GM04503 (cell line): Measurements from ENCODE around the gene ADSS1.

ENCODE experiments used
- DNase-seq: peaks from one replicate; pipeline ENCODE4 v3.0.0-alpha.2; 2012; ENCODE audit warnings: low read depth

The ADSS1 gene

GRCh38 chr14:104751539-104752422 lies 27.8 kb downstream of the ADSS1 start:
- no peak for DNase-seq

GRCh38 chr14:104752423-104752734 lies 28.4 kb downstream of the ADSS1 start:
- no peak for DNase-seq

GRCh38 chr14:104752735-104753527 lies 28.9 kb downstream of the ADSS1 start, which contains the start of gene SIVA1:
SIVA1 (plus strand) TSS chr14:104753147; CDS start chr14:104753202, 55 bp downstream.
- DNase-seq: peak; percentile 92

GRCh38 chr14:104753528-104754212 lies 29.6 kb downstream of the ADSS1 start:
- no peak for DNase-seq

- DNase-seq: no peak
These were observed 30.3 kb downstream of the ADSS1 start for GRCh38 chr14:104754213-104754851.

GRCh38 chr14:104755621-104756020 lies 31.6 kb downstream of the ADSS1 start:
- no peak for DNase-seq

- DNase-seq: no peak
These were observed 32.6 kb downstream of the ADSS1 start for GRCh38 chr14:104756477-104757237.

- no peak for DNase-seq
These were observed 33.2 kb downstream of the ADSS1 start for GRCh38 chr14:104757238-104757585.

- no peak for DNase-seq
These were observed 33.8 kb downstream of the ADSS1 start for GRCh38 chr14:104757681-104758392.

GRCh38 chr14:104758981-104759969 lies 35.2 kb downstream of the ADSS1 start:
- DNase-seq: no peak

GRCh38 chr14:104765517-104765916 lies 41.5 kb downstream of the ADSS1 start:
- no peak for DNase-seq

GRCh38 chr14:104766256-104766862 lies 42.3 kb downstream of the ADSS1 start:
- no peak for DNase-seq

GRCh38 chr14:104766863-104767633 lies 43.0 kb downstream of the ADSS1 start:
- no peak for DNase-seq

GRCh38 chr14:104767634-104767918 lies 43.5 kb downstream of the ADSS1 start:
- DNase-seq: no peak

- no peak for DNase-seq
These were observed 44.7 kb downstream of the ADSS1 start for GRCh38 chr14:104768437-104769323.

- no peak for DNase-seq
These were observed 45.5 kb downstream of the ADSS1 start for GRCh38 chr14:104769324-104770071.
